Parathyroid adenoma (tissue), 2 donors: ENCODE results near the gene SPRYD3.
A peak's percentile ranks its signal among the peaks of the same experiment; 100 is the strongest.

Experiments used
- H2AFZ ChIP-seq: fragments of 300-600 bp; sonication (generic); one replicate; pipeline ENCODE4 v1.7.0; 2017; ENCODE audit warnings: antibody characterized with exemption, mild to moderate bottlenecking
- H3K27ac ChIP-seq: fragments of 300-600 bp; sonication (generic); one replicate; pipeline ENCODE4 v1.7.0; 2017
- H3K27me3 ChIP-seq: fragments of 300-600 bp; sonication (generic); one replicate; pipeline ENCODE4 v1.7.0; 2017; ENCODE audit warnings: low read length; ENCODE audit not compliant: control insufficient read depth, insufficient read depth
- H3K36me3 ChIP-seq: fragments of 300-600 bp; sonication (generic); one replicate; pipeline ENCODE4 v1.7.0; 2017; ENCODE audit warnings: low read length; ENCODE audit not compliant: control insufficient read depth, insufficient read depth
- H3K4me1 ChIP-seq: fragments of 300-600 bp; sonication (generic); one replicate; pipeline ENCODE4 v1.7.0; 2017; ENCODE audit warnings: control low read depth
- H3K4me2 ChIP-seq: fragments of 300-600 bp; sonication (generic); one replicate; pipeline ENCODE4 v1.7.0; 2017; ENCODE audit warnings: low read length
- H3K4me3 ChIP-seq: fragments of 300-600 bp; sonication (generic); one replicate; pipeline ENCODE4 v1.7.0; 2017; ENCODE audit warnings: low read depth, low read length
- H3K79me2 ChIP-seq: fragments of 300-600 bp; sonication (generic); one replicate; pipeline ENCODE4 v1.7.0; 2017; ENCODE audit warnings: control low read depth
- H3K9ac ChIP-seq: fragments of 300-600 bp; sonication (generic); one replicate; pipeline ENCODE4 v1.7.0; 2017; ENCODE audit warnings: mild to moderate bottlenecking
- H3K9me3 ChIP-seq: fragments of 300-600 bp; sonication (generic); one replicate; pipeline ENCODE4 v1.7.0; 2017; ENCODE audit warnings: low read length; ENCODE audit not compliant: control insufficient read depth
- TF ChIP-seq, protein P1 (sequence below): fragments of 300-600 bp; sonication (generic); IDR thresholded peaks from one replicate; pipeline ENCODE4 v1.7.0; 2017; ENCODE audit warnings: antibody characterized with exemption, mild to moderate bottlenecking
- donor health status: primary hyperparathyroidism.

Gene SPRYD3

DNA sequence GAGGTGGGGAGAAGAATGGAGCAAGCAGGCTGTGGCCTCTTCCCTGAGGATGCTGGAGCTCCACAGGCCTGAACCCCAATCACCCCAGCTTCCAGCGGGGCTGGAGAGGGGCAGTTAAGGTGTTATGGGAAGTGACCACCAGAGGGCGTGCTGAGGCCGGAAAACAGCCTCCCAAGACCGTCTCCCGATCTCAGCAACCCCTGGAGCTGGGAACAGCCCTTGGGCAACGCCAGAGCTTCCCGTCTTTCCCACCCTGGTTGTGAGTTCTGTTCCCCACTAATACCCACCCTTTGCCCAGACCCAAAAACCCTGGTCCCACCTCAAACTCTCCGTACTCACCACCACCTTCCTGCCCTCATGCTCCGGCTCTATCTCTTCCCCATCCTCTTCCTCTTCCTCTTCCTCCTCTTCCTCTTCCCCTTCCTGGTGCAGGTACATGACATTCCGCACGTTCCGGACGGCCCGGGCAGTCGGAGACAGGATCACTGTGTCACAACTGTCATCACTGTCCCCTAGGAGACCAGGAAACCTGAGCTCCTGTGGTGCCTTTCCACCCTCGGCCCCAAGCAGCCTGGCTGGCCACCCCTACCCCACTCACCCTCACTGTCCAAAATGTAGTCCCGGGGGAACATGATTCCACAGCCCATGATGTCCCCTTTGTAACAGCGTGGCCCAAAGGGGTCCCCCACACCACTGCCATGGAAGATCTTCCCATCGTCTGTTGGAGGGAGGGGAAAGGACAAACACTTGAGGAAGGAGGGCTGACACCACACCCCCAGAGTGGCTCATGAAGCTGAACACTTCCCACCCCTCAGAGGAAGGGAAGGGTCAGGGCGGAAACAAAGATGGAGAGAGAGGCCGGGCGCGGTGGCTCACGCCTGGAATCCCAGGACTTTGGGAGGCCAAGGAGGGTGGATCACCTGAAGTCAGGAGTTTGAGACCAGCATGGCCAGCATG lies 12.9 kb downstream of the SPRYD3 start:
- peaks cover 14% of the 10 kb centered on the region for H3K4me1 ChIP-seq
- no peak overlapping the region for H3K9ac ChIP-seq
- no peak overlapping the region for H2AFZ ChIP-seq
- H3K27me3 ChIP-seq: no peaks in the 10 kb centered on the region
- H3K4me3 ChIP-seq: no peak overlapping the region
- H3K27ac ChIP-seq: peak overlapping the region; percentile 69
- TF ChIP-seq, protein P1, sequence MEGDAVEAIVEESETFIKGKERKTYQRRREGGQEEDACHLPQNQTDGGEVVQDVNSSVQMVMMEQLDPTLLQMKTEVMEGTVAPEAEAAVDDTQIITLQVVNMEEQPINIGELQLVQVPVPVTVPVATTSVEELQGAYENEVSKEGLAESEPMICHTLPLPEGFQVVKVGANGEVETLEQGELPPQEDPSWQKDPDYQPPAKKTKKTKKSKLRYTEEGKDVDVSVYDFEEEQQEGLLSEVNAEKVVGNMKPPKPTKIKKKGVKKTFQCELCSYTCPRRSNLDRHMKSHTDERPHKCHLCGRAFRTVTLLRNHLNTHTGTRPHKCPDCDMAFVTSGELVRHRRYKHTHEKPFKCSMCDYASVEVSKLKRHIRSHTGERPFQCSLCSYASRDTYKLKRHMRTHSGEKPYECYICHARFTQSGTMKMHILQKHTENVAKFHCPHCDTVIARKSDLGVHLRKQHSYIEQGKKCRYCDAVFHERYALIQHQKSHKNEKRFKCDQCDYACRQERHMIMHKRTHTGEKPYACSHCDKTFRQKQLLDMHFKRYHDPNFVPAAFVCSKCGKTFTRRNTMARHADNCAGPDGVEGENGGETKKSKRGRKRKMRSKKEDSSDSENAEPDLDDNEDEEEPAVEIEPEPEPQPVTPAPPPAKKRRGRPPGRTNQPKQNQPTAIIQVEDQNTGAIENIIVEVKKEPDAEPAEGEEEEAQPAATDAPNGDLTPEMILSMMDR: peak; percentile 93
- no peak overlapping the region for H3K4me2 ChIP-seq
- no peaks in the 10 kb centered on the region for H3K9me3 ChIP-seq
- no peaks in the 10 kb centered on the region for H3K79me2 ChIP-seq
- no peaks in the 10 kb centered on the region for H3K36me3 ChIP-seq

DNA sequence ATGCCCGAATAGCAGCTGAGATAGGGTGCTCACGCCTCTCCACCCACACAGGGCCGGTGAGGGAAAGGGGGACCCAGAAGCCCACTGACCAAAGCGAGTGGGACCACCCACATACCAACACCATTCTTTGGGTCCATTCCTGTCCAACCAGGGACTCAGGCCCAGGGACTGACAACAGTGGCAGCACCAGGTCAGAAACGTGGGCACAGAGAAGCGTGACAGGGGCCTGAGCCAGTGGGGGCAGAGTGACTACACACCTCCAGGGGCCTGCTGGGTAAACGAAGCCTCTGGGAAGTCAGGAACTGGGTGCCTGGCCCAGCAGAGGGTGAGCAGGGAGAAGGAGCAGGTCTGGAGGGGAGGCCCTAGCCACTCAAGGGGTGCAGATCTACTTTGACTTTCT lies 13.7 kb downstream of the SPRYD3 start:
- H3K36me3 ChIP-seq: no peaks in the 10 kb centered on the region
- no peak overlapping the region for H3K4me2 ChIP-seq

DNA sequence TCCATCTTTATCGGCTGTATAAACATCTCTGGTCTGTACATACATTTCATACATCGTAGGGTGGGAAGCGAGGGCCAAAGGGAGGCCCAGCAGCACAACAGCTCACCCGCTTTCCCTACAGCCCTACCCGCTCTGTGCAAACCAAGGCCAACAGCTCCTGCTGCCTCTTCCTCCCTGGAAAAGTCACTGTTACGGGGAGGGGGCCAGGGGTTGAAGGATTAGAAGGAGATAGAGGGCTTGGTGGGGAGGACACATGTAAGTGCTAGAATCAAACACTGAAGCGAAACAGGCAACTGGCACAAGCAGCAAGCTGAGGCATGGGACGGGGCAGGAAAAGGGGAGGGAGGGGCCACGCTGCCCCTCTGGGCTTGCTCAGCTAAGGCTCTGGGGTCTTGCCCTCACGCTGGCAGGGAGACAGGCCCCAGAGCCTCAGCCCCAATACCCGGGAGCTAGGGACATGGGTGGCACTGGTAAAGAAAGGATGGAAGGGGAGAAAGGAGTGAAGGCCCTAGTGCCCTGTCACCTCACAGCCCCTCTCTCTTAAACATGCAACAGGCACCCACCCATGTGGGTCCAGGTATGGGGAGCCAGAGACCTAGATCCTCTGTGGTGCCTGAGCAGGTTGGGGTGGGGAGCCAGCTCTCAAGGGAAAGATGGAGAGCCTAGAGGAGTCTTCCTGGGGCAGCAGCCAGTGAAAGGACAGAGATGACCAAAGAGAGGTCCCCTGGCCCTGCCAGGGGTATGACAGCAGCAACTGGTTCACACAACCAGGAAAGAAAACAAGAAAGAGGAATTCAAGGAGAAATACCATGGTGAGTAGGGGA lies 14.4 kb downstream of the SPRYD3 start:
- no peak overlapping the region for H3K4me3 ChIP-seq
- no peak overlapping the region for H3K9ac ChIP-seq
- H3K79me2 ChIP-seq: no peaks in the 10 kb centered on the region
- TF ChIP-seq, protein P1: no peak
- peak overlapping the region; percentile 69 for H3K27ac ChIP-seq
- H3K4me2 ChIP-seq: no peak overlapping the region
- H3K4me1 ChIP-seq: peaks cover 24% of the 10 kb centered on the region
- no peaks in the 10 kb centered on the region for H3K9me3 ChIP-seq
- H2AFZ ChIP-seq: no peak overlapping the region
- no peaks in the 10 kb centered on the region for H3K36me3 ChIP-seq
- H3K27me3 ChIP-seq: no peaks in the 10 kb centered on the region

More for the DNA sequence above, 13.7 kb downstream of the SPRYD3 start:
- H3K4me3 ChIP-seq: no peak overlapping the region
- TF ChIP-seq, protein P1: no peak
- peaks cover 22% of the 10 kb centered on the region for H3K4me1 ChIP-seq
- no peak overlapping the region for H2AFZ ChIP-seq
- H3K79me2 ChIP-seq: no peaks in the 10 kb centered on the region
- no peaks in the 10 kb centered on the region for H3K9me3 ChIP-seq
- no peak overlapping the region for H3K9ac ChIP-seq
- no peaks in the 10 kb centered on the region for H3K27me3 ChIP-seq
- H3K27ac ChIP-seq: peak overlapping the region; percentile 69

DNA sequence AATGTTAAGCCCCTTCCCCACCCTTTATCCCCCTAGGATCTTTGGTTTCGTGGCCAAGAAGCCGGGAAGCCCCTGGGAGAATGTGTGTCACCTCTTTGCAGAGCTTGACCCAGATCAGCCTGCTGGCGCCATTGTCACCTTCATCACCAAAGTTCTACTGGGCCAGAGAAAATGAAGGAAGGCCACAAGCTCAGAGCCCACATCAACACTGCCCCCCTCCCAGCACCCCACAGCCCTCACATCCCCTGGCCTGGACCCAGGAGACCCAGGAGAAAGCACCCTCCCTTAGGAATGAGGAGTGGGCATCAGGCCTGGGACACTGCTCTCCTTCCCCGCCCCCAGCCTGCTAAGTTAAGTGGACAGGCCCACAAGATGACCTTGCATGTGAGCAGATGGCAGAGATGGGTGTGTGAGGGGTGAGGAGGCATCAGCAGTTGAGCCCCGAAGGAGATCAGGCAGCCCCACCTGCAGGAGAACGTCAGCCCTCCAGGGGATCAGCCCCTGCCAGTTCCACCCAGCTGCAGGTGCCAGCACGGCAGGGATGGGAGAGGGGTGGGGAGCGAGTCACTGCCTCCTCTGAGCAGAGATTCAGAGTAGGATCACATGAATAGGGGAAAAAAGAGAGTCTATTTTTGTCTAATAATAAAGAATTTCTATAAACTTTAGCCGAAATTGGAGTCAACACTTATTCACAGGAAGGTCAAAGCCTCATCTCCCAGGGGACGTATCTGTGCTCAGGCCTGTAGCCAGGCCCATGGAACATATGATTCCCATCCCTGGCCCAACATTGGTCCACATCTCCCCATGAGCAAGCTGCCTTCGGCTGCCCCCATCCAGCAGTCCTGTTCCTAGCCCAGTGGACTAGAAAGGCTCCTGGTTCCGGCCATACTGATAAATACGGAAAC lies 15.2 kb downstream of the SPRYD3 start:
- H3K9ac ChIP-seq: no peak overlapping the region
- H2AFZ ChIP-seq: no peak overlapping the region
- H3K27me3 ChIP-seq: no peaks in the 10 kb centered on the region
- H3K36me3 ChIP-seq: no peaks in the 10 kb centered on the region
- H3K4me1 ChIP-seq: peaks cover 24% of the 10 kb centered on the region
- H3K4me3 ChIP-seq: no peak overlapping the region
- H3K27ac ChIP-seq: peak overlapping the region; percentile 15
- TF ChIP-seq, protein P1: no peak
- H3K9me3 ChIP-seq: no peaks in the 10 kb centered on the region
- H3K4me2 ChIP-seq: no peak overlapping the region
- H3K79me2 ChIP-seq: no peaks in the 10 kb centered on the region
